ENCODE results near the gene LMBR1. TPM values are rescaled to one million over a fixed set of nuclear protein-coding genes. Genes with fewer than 3 reads are reported as not detected.

The LMBR1 gene
- total RNA-seq, 3 donors from 2014 or later = 31.8 to 37.4 (median 36.2) TPM

DNA sequence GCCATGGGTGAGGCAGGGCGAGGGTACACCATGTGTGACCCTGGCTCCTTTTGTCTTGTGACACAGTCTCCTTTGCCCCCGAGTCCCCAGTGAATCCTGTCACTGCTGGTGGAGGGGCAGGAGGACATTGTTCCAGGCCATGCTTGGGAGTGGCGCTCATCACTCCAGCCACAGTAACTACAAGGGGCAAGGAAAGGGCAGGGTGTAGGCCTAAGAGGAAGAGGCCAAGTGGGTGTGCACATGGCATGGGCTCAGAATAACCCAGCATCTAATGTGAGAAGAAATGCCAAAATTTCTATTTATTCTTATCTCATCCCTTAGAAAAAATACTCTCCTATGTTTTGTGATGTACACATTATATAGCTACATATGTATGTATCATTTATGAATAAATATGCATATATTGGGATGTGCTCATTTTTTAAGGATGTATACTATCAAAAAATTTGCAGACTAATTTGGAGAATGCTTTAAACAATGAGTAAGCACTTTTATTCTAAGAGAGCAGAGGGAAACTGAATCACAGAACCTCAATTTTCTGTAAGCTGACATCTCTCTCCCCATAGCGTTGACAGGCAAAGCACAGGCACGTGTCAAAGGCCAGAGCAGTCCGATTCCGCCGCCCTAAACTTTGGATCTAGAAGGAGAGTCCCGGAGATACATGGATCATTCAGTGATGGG, 215.5 kb downstream of the LMBR1 start:
- no peak overlapping the region for H3K4me3 Mint-ChIP-seq
- DNase-seq (no peak), ATAC-seq (no peak)
- H3K27me3 Mint-ChIP-seq (ENCODE audit: low read depth) = no peaks in the 10 kb centered on the region
- no peaks in the 10 kb centered on the region for H3K9me3 Mint-ChIP-seq
- no peaks in the 10 kb centered on the region for H3K4me1 Mint-ChIP-seq (ENCODE audit: low read depth)
- H3K36me3 Mint-ChIP-seq (ENCODE audit: insufficient read depth) = peaks cover 34% of the 10 kb centered on the region

DNA sequence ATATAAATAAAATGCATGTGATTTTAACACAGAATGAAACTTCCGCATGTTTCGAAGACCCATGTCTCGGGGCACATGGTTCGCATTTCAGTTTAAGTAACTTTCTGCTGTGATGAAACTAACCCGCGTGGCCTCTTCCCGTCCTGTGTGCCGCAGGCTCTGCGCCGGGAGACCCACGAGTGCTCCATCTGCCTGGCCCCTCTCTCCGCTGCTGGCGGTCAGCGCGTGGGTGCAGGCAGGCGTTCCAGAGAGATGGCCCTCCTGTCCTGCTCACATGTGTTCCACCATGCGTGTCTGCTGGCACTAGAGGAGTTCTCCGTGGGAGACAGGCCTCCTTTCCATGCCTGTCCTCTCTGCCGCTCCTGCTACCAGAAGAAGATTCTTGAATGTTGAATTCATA, 216.7 kb downstream of the LMBR1 start:
- H3K9me3 Mint-ChIP-seq = no peaks in the 10 kb centered on the region

DNA sequence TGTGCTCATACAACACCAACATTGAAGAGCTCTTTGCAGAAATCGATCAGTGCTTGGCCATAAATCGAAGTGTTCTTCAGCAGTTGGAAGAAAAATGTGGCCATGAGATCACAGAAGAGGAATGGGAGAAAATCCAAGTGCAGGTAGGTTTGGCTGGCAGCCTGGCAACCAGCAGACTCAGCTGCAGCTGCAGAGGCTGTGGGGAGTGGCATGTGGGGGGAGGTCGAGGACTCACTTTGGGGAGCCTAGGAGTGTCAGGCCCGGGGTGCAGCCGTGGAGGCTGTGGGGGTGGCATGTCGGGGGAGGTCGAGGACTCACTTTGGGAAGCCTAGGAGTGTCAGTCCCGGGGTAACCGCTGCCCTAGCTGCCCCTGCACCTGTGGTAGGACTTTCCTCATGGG, 217.3 kb downstream of the LMBR1 start:
- no peaks in the 10 kb centered on the region for H3K9me3 Mint-ChIP-seq
- peaks cover 33% of the 10 kb centered on the region for H3K36me3 Mint-ChIP-seq (ENCODE audit: insufficient read depth)
- DNase-seq (no peak), ATAC-seq (no peak)
- H3K4me3 Mint-ChIP-seq = no peak overlapping the region
- no peaks in the 10 kb centered on the region for H3K27me3 Mint-ChIP-seq (ENCODE audit: low read depth)
- no peaks in the 10 kb centered on the region for H3K4me1 Mint-ChIP-seq (ENCODE audit: low read depth)

More for the DNA sequence above, 216.7 kb downstream of the LMBR1 start:
- H3K36me3 Mint-ChIP-seq (ENCODE audit: insufficient read depth) = peaks cover 31% of the 10 kb centered on the region
- no peaks in the 10 kb centered on the region for H3K4me1 Mint-ChIP-seq (ENCODE audit: low read depth)
- no peak for DNase-seq
- ATAC-seq = no peak
- no peak overlapping the region for H3K4me3 Mint-ChIP-seq
- H3K27me3 Mint-ChIP-seq (ENCODE audit: low read depth) = no peaks in the 10 kb centered on the region

GRCh38 chr7:156673902-156674301, 219.1 kb downstream of the LMBR1 start:
- H3K4me1 Mint-ChIP-seq (ENCODE audit: low read depth) = no peaks in the 10 kb centered on the region
- peaks cover 33% of the 10 kb centered on the region for H3K36me3 Mint-ChIP-seq (ENCODE audit: insufficient read depth)
- H3K27me3 Mint-ChIP-seq (ENCODE audit: low read depth) = no peaks in the 10 kb centered on the region
- ATAC-seq (no peak), DNase-seq (no peak)
- H3K9me3 Mint-ChIP-seq = no peaks in the 10 kb centered on the region
- no peak overlapping the region for H3K4me3 Mint-ChIP-seq

GRCh38 chr7:156673454-156673853, 219.5 kb downstream of the LMBR1 start:
- Mint-ChIP-seq H3K27me3 (ENCODE audit: low read depth) (no peaks in the 10 kb centered on the region), H3K4me3 (no peak overlapping the region), H3K9me3 (no peaks in the 10 kb centered on the region), H3K36me3 (ENCODE audit: insufficient read depth) (peaks cover 28% of the 10 kb centered on the region), H3K4me1 (ENCODE audit: low read depth) (no peaks in the 10 kb centered on the region)
- ATAC-seq (no peak), DNase-seq (no peak)

GRCh38 chr7:156669035-156669828, 223.8 kb downstream of the LMBR1 start:
- Mint-ChIP-seq H3K9me3 (no peaks in the 10 kb centered on the region), H3K4me3 (no peak overlapping the region)
- ATAC-seq = no peak

GRCh38 chr7:156668130-156668741, 224.7 kb downstream of the LMBR1 start:
- no peak overlapping the region for H3K4me3 Mint-ChIP-seq
- no peaks in the 10 kb centered on the region for H3K27me3 Mint-ChIP-seq (ENCODE audit: low read depth)
- peaks cover 9% of the 10 kb centered on the region for H3K36me3 Mint-ChIP-seq (ENCODE audit: insufficient read depth)
- ATAC-seq (no peak), DNase-seq (no peak)
- H3K9me3 Mint-ChIP-seq = no peaks in the 10 kb centered on the region
- H3K4me1 Mint-ChIP-seq (ENCODE audit: low read depth) = no peaks in the 10 kb centered on the region

More at GRCh38 chr7:156669035-156669828, 223.8 kb downstream of the LMBR1 start:
- H3K27me3 Mint-ChIP-seq (ENCODE audit: low read depth) = no peaks in the 10 kb centered on the region
- DNase-seq = no peak
- no peaks in the 10 kb centered on the region for H3K4me1 Mint-ChIP-seq (ENCODE audit: low read depth)
- H3K36me3 Mint-ChIP-seq (ENCODE audit: insufficient read depth) = peaks cover 14% of the 10 kb centered on the region

- no peak for DNase-seq
- ATAC-seq = no peak
- H3K36me3 Mint-ChIP-seq (ENCODE audit: insufficient read depth) = peaks cover 9% of the 10 kb centered on the region
- H3K9me3 Mint-ChIP-seq = no peaks in the 10 kb centered on the region
- H3K4me3 Mint-ChIP-seq = no peak overlapping the region
- no peaks in the 10 kb centered on the region for H3K27me3 Mint-ChIP-seq (ENCODE audit: low read depth)
- H3K4me1 Mint-ChIP-seq (ENCODE audit: low read depth) = no peaks in the 10 kb centered on the region
Observed at GRCh38 chr7:156667110-156667426, 225.9 kb downstream of the LMBR1 start.

DNA sequence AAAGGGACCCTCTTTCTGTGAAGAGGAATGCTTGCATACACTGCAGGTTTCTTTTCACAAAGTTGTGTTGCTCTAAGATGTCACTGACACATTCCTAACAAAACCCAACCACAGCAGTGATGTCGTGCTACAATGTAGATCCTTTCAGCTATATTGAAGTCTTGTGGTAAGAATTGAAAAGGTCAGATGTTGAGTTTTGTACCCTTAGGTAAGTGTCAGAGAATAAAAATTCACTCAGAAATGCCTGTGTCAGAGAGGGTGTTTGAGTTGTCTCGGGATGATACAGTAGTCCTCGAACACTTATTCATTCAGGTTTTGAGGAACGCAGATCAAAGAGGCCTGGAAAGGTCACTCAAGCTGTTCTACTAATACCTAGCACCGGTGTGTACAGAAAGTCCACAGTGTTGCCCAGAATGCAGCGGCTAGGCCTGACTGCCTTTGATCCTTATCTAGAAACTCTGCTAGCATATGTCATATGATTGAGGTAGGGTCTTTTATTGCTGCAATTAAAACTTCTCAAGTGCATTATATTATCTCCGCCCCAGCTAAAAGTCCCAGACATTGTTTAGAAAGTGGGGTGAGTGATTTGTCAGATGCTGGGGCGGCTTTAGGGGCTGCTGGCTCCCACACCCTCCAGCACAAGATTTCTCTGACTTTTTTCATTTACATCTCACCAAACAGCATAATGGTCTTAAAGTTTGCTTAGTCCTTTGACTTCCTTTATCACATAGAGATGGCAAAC, 226.4 kb downstream of the LMBR1 start:
- H3K4me1 Mint-ChIP-seq (ENCODE audit: low read depth) = no peaks in the 10 kb centered on the region
- no peaks in the 10 kb centered on the region for H3K27me3 Mint-ChIP-seq (ENCODE audit: low read depth)
- H3K36me3 Mint-ChIP-seq (ENCODE audit: insufficient read depth) = peaks cover 9% of the 10 kb centered on the region
- no peaks in the 10 kb centered on the region for H3K9me3 Mint-ChIP-seq
- no peak for ATAC-seq
- DNase-seq = no peak
- no peak overlapping the region for H3K4me3 Mint-ChIP-seq

GRCh38 chr7:156665101-156665500, 227.9 kb downstream of the LMBR1 start:
- ATAC-seq (no peak), DNase-seq (no peak)
- peaks cover 6% of the 10 kb centered on the region for H3K36me3 Mint-ChIP-seq (ENCODE audit: insufficient read depth)
- H3K4me1 Mint-ChIP-seq (ENCODE audit: low read depth) = no peaks in the 10 kb centered on the region
- no peak overlapping the region for H3K4me3 Mint-ChIP-seq
- H3K27me3 Mint-ChIP-seq (ENCODE audit: low read depth) = no peaks in the 10 kb centered on the region
- no peaks in the 10 kb centered on the region for H3K9me3 Mint-ChIP-seq

GRCh38 chr7:156662277-156662676, 230.7 kb downstream of the LMBR1 start:
- DNase-seq = no peak
- no peak for ATAC-seq
- no peaks in the 10 kb centered on the region for H3K4me1 Mint-ChIP-seq (ENCODE audit: low read depth)
- H3K36me3 Mint-ChIP-seq (ENCODE audit: insufficient read depth) = no peaks in the 10 kb centered on the region
- no peaks in the 10 kb centered on the region for H3K27me3 Mint-ChIP-seq (ENCODE audit: low read depth)
- H3K9me3 Mint-ChIP-seq = no peaks in the 10 kb centered on the region
- H3K4me3 Mint-ChIP-seq = no peak overlapping the region

DNA sequence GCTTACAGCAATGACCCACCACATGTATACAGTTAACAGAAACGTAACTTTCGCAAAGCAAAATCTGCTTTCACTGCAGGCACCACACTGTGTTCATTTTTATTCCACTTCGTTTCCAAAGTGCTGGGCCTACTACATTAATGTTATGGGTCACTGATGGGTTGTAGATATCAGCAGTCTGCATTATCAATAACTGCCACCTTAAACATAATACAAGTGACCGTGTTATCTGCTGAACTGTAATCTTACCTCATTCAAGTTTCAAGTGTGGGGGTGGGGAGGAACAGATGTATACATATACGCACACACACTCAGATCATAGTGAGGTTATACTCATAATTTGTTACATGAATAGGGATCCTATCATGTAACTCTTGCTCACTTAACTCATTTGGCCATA, 231.3 kb downstream of the LMBR1 start:
- Mint-ChIP-seq H3K4me3 (no peak overlapping the region), H3K4me1 (ENCODE audit: low read depth) (no peaks in the 10 kb centered on the region), H3K9me3 (no peaks in the 10 kb centered on the region), H3K27me3 (ENCODE audit: low read depth) (no peaks in the 10 kb centered on the region), H3K36me3 (ENCODE audit: insufficient read depth) (no peaks in the 10 kb centered on the region)
- ATAC-seq = no peak
- no peak for DNase-seq

DNA sequence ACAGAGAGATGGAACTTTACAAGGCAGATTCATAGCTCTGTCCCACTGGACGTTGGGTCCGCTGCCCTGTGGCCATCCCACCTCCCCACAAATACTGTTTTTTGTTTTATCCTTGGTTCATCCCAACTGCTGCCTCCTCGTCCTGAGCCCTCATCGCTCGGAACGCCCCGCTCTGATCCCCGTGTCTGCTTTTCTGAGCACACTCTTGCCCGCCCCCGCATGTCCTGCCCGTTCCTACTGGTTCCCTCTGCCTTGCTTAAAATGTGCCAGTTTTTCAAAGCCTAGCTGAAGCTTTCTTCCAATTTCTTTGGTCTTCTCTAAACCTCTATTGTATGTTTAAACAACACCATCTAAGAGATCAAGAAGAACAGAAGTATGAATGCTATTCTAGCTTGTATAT, 233.0 kb downstream of the LMBR1 start:
- Mint-ChIP-seq H3K27me3 (ENCODE audit: low read depth) (no peaks in the 10 kb centered on the region), H3K4me1 (ENCODE audit: low read depth) (no peaks in the 10 kb centered on the region), H3K36me3 (ENCODE audit: insufficient read depth) (no peaks in the 10 kb centered on the region), H3K9me3 (no peaks in the 10 kb centered on the region), H3K4me3 (no peak overlapping the region)
- ATAC-seq = no peak
- no peak for DNase-seq

GRCh38 chr7:156659203-156659602, 233.8 kb downstream of the LMBR1 start:
- no peaks in the 10 kb centered on the region for H3K36me3 Mint-ChIP-seq (ENCODE audit: insufficient read depth)
- no peak overlapping the region for H3K4me3 Mint-ChIP-seq
- DNase-seq (no peak), ATAC-seq (no peak)
- H3K9me3 Mint-ChIP-seq = no peaks in the 10 kb centered on the region
- H3K4me1 Mint-ChIP-seq (ENCODE audit: low read depth) = no peaks in the 10 kb centered on the region
- no peaks in the 10 kb centered on the region for H3K27me3 Mint-ChIP-seq (ENCODE audit: low read depth)

Data from activated T-cell treated with anti-CD3 and anti-CD28 coated beads, Interleukin-2, amount 50 U/mL, for 4 hours (primary cell).